Transverse colon (tissue), 4 donors: ENCODE results near the gene SGPP1. TPM values are rescaled to one million over a fixed set of nuclear protein-coding genes. Genes with fewer than 3 reads are reported as not detected.

Experiments used
- DNase-seq: peaks from one replicate; pipeline ENCODE4 v3.0.0-alpha.2; 2019
- H3K27ac ChIP-seq, 4 donors: fragments of 200-600 bp; sonication (generic); 2 replicates each; pipeline ENCODE4 v1.5.1; 2016 to 2018; ENCODE audit warnings: inconsistent platforms in 4 of 4
- H3K27me3 ChIP-seq: fragments of 200-600 bp; sonication (generic); 2 replicates; pipeline ENCODE4 v1.5.1; 2017; ENCODE audit warnings: inconsistent platforms
- H3K36me3 ChIP-seq, 4 donors: fragments of 200-600 bp; sonication (generic); 2 replicates each; pipeline ENCODE4 v1.5.1; 2017 to 2019; ENCODE audit warnings: inconsistent platforms in 4 of 4
- H3K4me1 ChIP-seq, 4 donors: fragments of 200-600 bp; sonication (generic); 2 replicates each; pipeline ENCODE4 v1.5.1; 2017 to 2020; ENCODE audit warnings: inconsistent platforms in 4 of 4
- H3K4me3 ChIP-seq, 4 donors: fragments of 200-600 bp; sonication (generic); 1 replicate in 1 of 4; 2 replicates in 3 of 4; pipeline versions ENCODE4 v1.5.1 to v1.6.1; 2017 to 2019; ENCODE audit warnings: inconsistent platforms in 4 of 4
- H3K9me3 ChIP-seq, 2 donors: fragments of 200-600 bp; sonication (generic); 2 replicates each; pipeline ENCODE4 v1.5.1; 2017 to 2019; ENCODE audit warnings: inconsistent platforms in 2 of 2
- EP300 ChIP-seq: sonication (generic); formaldehyde crosslinking; IDR thresholded peaks from one replicate; pipeline ENCODE4 v1.6.1; 2017; ENCODE audit warnings: antibody characterized with exemption, low read depth
- POLR2A ChIP-seq: fragments of 450-650 bp; IDR thresholded peaks from one replicate; pipeline ENCODE4 v1.6.1; 2016; ENCODE audit warnings: antibody characterized with exemption, mild to moderate bottlenecking, moderate library complexity
- POLR2AphosphoS5 ChIP-seq, 3 donors: sonication (generic); formaldehyde crosslinking; IDR thresholded peaks; one replicate each; pipeline ENCODE4 v1.6.1; 2016; ENCODE audit warnings: antibody characterized with exemption in 3 of 3
- WGBS, 2 donors: methylation state at CpG; one replicate each; pipeline ENCODE4 v1.1.5; 2018; ENCODE audit warnings: low coverage in 1 of 2; 5-methylcytosine and 5-hydroxymethylcytosine counted together
- in situ Hi-C, 4 donors: fragments of 200-750 bp; cut with MboI; loops; one replicate each; pipeline versions ENCODE4 v1.15.0 to v1.15.1; 2017; ENCODE audit warnings: low sequenced_read_pairs in 3 of 4, low pct_ligation_motif_present in 1 of 4, low pct_unique_long_range_greater_than_20kb in 1 of 4
- intact Hi-C: fragments of 100-400 bp; cut with DNase I; formaldehyde crosslinking; loops from one replicate; pipeline ENCODE4 v1.15.1; 2023; ENCODE audit warnings: low total_unique reads
- total RNA-seq, 4 donors: library from RNA; depleted of rRNA; stranded (reverse); fragments of >200 nt; gene quantifications; one replicate each; pipeline ENCODE4 v1.1.0, GENCODE V29; 2016
- TF ChIP-seq, protein P1 (sequence below), 5 experiments: fragments of 200-600 bp in 3 of 5; fragments of 450-650 bp in 2 of 5; sonication (generic) in 3 of 5; IDR thresholded peaks; 1 replicate in 2 of 5; 2 replicates in 3 of 5; pipeline ENCODE4 v1.5.1; 2016 to 2017; ENCODE audit warnings: antibody characterized with exemption in 5 of 5, inconsistent platforms in 3 of 5, mild to moderate bottlenecking in 2 of 5, moderate library complexity in 1 of 5

The SGPP1 gene
- total RNA-seq, 4 donors from 2014 or later, result 7.6 to 23.9 (median 20.1) TPM

DNA sequence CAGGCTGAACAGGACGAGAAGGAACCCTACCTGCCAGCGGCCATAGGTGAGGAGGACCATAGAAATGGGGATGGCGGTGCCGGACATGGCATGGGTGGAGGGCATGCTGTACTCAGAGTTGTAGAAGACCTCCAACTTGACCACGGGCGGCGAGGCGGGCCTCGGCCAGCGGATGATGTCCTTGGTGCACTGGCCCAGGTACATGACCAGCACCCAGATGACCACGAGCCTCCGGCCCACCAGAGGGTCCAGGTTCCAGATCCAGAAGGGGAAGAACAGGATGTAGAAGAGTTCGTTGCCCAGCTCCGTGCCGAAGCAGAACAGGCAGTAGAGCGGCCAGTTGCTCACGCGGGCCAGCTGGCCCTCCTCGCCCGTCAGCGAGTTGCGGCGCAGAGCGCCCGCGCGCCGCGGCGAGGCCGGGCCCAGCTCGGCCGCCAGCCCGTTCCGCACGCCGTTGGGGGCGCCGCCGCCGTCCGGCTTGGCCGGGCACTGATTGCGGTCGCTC is 582 bp downstream of the SGPP1 start:
- peak overlapping the region; percentile 94 to 98 (median 96) for H3K27ac ChIP-seq
- peak; percentile 33 for DNase-seq
- no peaks in the 10 kb centered on the region for H3K36me3 ChIP-seq
- H3K4me3 ChIP-seq, result peak overlapping the region; percentile 88 to 99 (median 99)
- in situ Hi-C loops, result no loop called here
- WGBS, 2 donors, result 2% methylated on average over 4 to 15 of the region's 45 CpGs
- H3K4me1 ChIP-seq, result peaks cover 7 to 26% (median 19%) of the 10 kb centered on the region in 4 donors
- intact Hi-C loops, result no loop called here
- TF ChIP-seq, protein P1, sequence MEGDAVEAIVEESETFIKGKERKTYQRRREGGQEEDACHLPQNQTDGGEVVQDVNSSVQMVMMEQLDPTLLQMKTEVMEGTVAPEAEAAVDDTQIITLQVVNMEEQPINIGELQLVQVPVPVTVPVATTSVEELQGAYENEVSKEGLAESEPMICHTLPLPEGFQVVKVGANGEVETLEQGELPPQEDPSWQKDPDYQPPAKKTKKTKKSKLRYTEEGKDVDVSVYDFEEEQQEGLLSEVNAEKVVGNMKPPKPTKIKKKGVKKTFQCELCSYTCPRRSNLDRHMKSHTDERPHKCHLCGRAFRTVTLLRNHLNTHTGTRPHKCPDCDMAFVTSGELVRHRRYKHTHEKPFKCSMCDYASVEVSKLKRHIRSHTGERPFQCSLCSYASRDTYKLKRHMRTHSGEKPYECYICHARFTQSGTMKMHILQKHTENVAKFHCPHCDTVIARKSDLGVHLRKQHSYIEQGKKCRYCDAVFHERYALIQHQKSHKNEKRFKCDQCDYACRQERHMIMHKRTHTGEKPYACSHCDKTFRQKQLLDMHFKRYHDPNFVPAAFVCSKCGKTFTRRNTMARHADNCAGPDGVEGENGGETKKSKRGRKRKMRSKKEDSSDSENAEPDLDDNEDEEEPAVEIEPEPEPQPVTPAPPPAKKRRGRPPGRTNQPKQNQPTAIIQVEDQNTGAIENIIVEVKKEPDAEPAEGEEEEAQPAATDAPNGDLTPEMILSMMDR (IDR thresholded peaks at IDR 0.05), result no peak
- TF ChIP-seq POLR2A (no peak), POLR2AphosphoS5 (IDR thresholded peaks at IDR 0.05) (no peak), EP300 (no peak)
- H3K27me3 ChIP-seq, result no peaks in the 10 kb centered on the region
- H3K9me3 ChIP-seq, result no peaks in the 10 kb centered on the region

DNA sequence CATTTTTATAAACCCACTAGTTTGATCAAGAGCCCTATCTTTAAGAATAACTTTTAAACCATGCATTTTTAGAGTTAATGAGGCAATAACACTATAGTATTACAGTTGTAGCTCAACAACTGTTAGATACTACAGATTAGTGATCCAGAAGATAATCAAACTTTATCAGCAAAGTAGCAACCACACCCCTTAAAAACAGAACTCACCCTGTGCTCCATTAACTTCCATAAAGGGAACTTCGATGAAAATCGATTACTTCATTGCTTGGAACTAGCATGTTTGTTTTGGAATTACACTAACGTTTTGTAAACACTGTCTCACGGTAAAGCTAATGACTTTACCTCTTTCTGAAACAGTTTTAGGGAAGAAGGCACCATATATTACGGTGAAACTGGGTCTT is 1.4 kb downstream of the SGPP1 start:
- DNase-seq, result no peak
- in situ Hi-C loops (no loop called here), intact Hi-C loops (no loop called here)
- WGBS, 2 donors, result 1 to 7% methylated on average over 5 of the region's 5 CpGs
- H3K4me1 ChIP-seq, result peaks cover 7 to 26% (median 19%) of the 10 kb centered on the region in 4 donors
- peak overlapping the region; percentile 1 to 99 (median 94) for H3K4me3 ChIP-seq
- peak overlapping the region; percentile 94 to 98 (median 96) for H3K27ac ChIP-seq
- H3K36me3 ChIP-seq, result no peaks in the 10 kb centered on the region
- TF ChIP-seq EP300 (no peak), POLR2A (no peak), POLR2AphosphoS5 (IDR thresholded peaks at IDR 0.05) (no peak)
- TF ChIP-seq, protein P1 (IDR thresholded peaks at IDR 0.05), result no peak
- H3K27me3 ChIP-seq, result no peaks in the 10 kb centered on the region
- H3K9me3 ChIP-seq, result no peaks in the 10 kb centered on the region

DNA sequence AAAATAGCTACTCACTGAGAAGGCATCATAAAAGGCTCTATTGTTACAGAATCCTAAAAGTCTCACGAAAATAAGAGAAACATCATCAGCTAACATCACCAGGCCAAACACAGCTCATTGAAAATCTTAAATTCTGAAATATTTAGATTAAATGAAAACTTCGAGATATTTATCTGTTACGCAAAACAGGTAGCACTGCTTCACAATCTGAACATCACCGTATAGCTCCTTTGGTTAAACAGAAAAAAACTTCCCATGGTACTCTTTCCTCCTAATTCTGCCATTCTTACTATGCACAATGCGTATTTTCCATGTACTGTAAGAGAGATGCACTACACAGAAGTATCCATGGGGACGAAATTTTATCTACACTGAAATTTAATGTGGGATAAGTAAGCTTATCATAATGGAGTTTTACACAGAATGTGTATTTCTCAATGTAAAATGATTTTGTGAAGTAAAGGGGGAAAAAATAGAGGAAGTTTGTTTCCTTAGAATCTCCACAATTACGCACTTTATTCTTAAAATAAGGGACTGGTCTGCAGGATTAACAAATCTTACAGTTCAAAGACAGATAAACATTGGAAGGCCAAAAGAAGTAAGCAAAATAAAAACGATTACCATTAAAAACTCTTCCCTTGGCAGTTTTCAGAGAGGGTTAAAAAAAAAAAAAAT is 1.9 kb downstream of the SGPP1 start:
- Histone ChIP-seq H3K27ac (peak overlapping the region; percentile 94 to 98 (median 96)), H3K36me3 (peaks cover 0 to 4% (median 0%) of the 10 kb centered on the region in 4 donors), H3K4me3 (peak overlapping the region in 3 of 4 donors; percentile 88 to 99 (median 99)), H3K4me1 (peaks cover 7 to 26% (median 19%) of the 10 kb centered on the region in 4 donors), H3K27me3 (no peaks in the 10 kb centered on the region), H3K9me3 (no peaks in the 10 kb centered on the region)
- whole genome bisulfite sequencing, 2 donors, result 37 to 44% methylated on average over 8 of the region's 8 CpGs
- intact Hi-C loops (no loop called here), in situ Hi-C loops (no loop called here)
- DNase-seq, result no peak
- TF ChIP-seq EP300 (no peak), POLR2AphosphoS5 (IDR thresholded peaks at IDR 0.05) (no peak), POLR2A (no peak)
- TF ChIP-seq, protein P1 (IDR thresholded peaks at IDR 0.05), result no peak

DNA sequence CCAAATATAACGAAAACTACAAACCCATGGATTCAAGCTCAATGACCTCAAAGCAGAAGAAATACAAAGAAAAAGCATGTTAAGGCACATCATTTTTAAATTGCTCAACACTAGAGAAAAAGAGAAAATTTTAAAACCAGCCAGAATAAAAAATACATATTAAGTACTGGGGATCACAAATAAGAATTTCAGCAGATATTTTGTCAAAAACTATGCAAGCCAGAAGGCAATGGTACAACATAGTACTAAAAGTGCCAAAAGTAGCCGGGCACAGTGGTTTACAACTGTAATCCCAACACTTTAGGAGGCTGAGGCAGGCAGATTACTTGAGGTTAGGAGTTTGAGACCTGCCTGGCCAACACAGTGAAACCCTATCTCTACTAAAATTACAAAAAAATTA is 10.2 kb downstream of the SGPP1 start:
- DNase-seq, result no peak
- 67 to 84% methylated on average over 2 of the region's 2 CpGs for WGBS, 2 donors
- peaks cover 20 to 21% of the 10 kb centered on the region in 2 donors for H3K9me3 ChIP-seq
- no peak overlapping the region for H3K4me3 ChIP-seq
- in situ Hi-C loops (no loop called here), intact Hi-C loops (no loop called here)
- H3K27ac ChIP-seq, result no peak overlapping the region
- peaks cover 0 to 24% (median 2%) of the 10 kb centered on the region in 4 donors for H3K36me3 ChIP-seq
- H3K27me3 ChIP-seq, result no peaks in the 10 kb centered on the region
- peaks cover 0 to 7% (median 0%) of the 10 kb centered on the region in 4 donors for H3K4me1 ChIP-seq
- TF ChIP-seq, protein P1 (IDR thresholded peaks at IDR 0.05), result no peak
- no peak for TF ChIP-seq EP300
